HCT116 (cell line): Measurements from ENCODE around the gene LRRC4C. TPM values are rescaled to one million over a fixed set of nuclear protein-coding genes. Genes with fewer than 3 reads are reported as not detected.

Experiments used
- ATAC-seq: fragments of 200-7000 bp; cut with Tn5 transposase; 2 replicates; pipeline ENCODE4 v1.9.1; 2020; ENCODE audit warnings: mild to moderate bottlenecking, moderate library complexity
- BruUV-seq: library from RNA; stranded (reverse); fragments of 400-500 nt; replicated peaks from 2 replicates; lab custom pipeline; 2021; lab: Mats Ljungman, UMichigan
- CTCF ChIA-PET: fragments of 300-600 bp; sonication (Branson Sonifier 250); formaldehyde crosslinking; loops from one replicate; lab custom pipeline; 2021; ENCODE audit warnings: antibody characterized with exemption; lab: Charles Lee
- POLR2A ChIA-PET: fragments of 300-600, 350-600 bp; sonication (Branson Sonifier 250); formaldehyde crosslinking; loops from one replicate; lab custom pipeline; 2021; ENCODE audit warnings: antibody characterized with exemption; lab: Charles Lee
- RAD21 ChIA-PET, 2 experiments: fragments of 300-600 bp; sonication (Branson Sonifier 250); formaldehyde crosslinking; loops; one replicate each; lab custom pipeline; 2023; ENCODE audit warnings: low total read pairs in 2 of 2; ENCODE audit not compliant: uncharacterized antibody in 2 of 2, unreplicated experiment in 2 of 2, low non-redundant PET in 1 of 2; lab: Charles Lee
- DNase-seq: peaks from one replicate; pipeline ENCODE4 v3.0.0-alpha.2; 2010; ENCODE audit warnings: low read depth, low spot score
- H2AFZ ChIP-seq: fragments of 200-600 bp; shearing (Covaris generic), sonication (generic); 2 replicates; pipeline ENCODE4 v1.6.1; 2017; ENCODE audit warnings: low read depth, mixed run types, mixed read lengths, antibody characterized with exemption, low read length; ENCODE audit not compliant: poor library complexity, severe bottlenecking
- H3K27ac ChIP-seq: 2 replicates; pipeline ENCODE4 v1.5.1; 2012; ENCODE audit warnings: low read depth, low read length
- H3K27me3 ChIP-seq: fragments of 200-600 bp; sonication (generic); 2 replicates; pipeline ENCODE4 v1.6.1; 2016; ENCODE audit warnings: mixed run types, low read length, mixed read lengths; ENCODE audit not compliant: insufficient read depth
- H3K36me3 ChIP-seq, 2 experiments: fragments of 200-500 bp in 1 of 2; fragments of 200-600 bp in 1 of 2; sonication (Bioruptor generic) in 1 of 2; sonication (generic) in 1 of 2; 2 replicates each; pipeline versions ENCODE4 v1.5.1 to v1.6.1; 2014 to 2016; ENCODE audit warnings: low read length in 2 of 2, inconsistent platforms in 1 of 2, mixed read lengths in 1 of 2, mixed run types in 1 of 2; ENCODE audit not compliant: insufficient read depth in 2 of 2, control insufficient read depth in 1 of 2
- H3K4me1 ChIP-seq, 2 experiments: fragments of 200-600 bp in 1 of 2; sonication (generic) in 1 of 2; 2 replicates each; pipeline versions ENCODE4 v1.5.1 to v1.6.1; 2012 to 2017; ENCODE audit warnings: low read length in 2 of 2, inconsistent platforms in 1 of 2, mild to moderate bottlenecking in 1 of 2, mixed read lengths in 1 of 2, mixed run types in 1 of 2, moderate library complexity in 1 of 2; ENCODE audit not compliant: insufficient read depth in 2 of 2, control insufficient read depth in 1 of 2
- H3K4me2 ChIP-seq: fragments of 200-600 bp; sonication (generic); 2 replicates; pipeline ENCODE4 v1.6.1; 2017; ENCODE audit warnings: mixed run types, low read length, mixed read lengths
- H3K4me3 ChIP-seq, 2 experiments: fragments of 200-600 bp in 1 of 2; sonication (generic) in 1 of 2; replicated peaks in 1 of 2; 2 replicates each; pipeline ENCODE4 v1.5.1; 2011 to 2016; ENCODE audit warnings: low read length in 2 of 2, control low read depth in 1 of 2, low read depth in 1 of 2, mild to moderate bottlenecking in 1 of 2, mixed read lengths in 1 of 2, mixed run types in 1 of 2
- H3K79me2 ChIP-seq: fragments of 200-600 bp; sonication (generic); 2 replicates; pipeline ENCODE4 v1.6.1; 2017; ENCODE audit warnings: mild to moderate bottlenecking, mixed run types, low read length, moderate library complexity, mixed read lengths; ENCODE audit not compliant: insufficient read depth
- H3K9ac ChIP-seq: fragments of 200-600 bp; sonication (generic); 2 replicates; pipeline ENCODE4 v1.6.1; 2016; ENCODE audit warnings: low read length, mixed read lengths
- H3K9me2 ChIP-seq: fragments of 200-600 bp; sonication (generic), shearing (Covaris generic); 2 replicates; pipeline ENCODE4 v1.6.1; 2017; ENCODE audit warnings: mixed run types, mild to moderate bottlenecking, moderate library complexity; ENCODE audit not compliant: insufficient read depth
- H3K9me3 ChIP-seq, 2 experiments: fragments of 200-500 bp in 1 of 2; fragments of 200-600 bp in 1 of 2; sonication (Bioruptor generic) in 1 of 2; sonication (generic) in 1 of 2; 2 replicates each; pipeline ENCODE4 v1.6.1; 2014 to 2017; ENCODE audit warnings: low read length in 2 of 2, mixed read lengths in 2 of 2, inconsistent platforms in 1 of 2, low read depth in 1 of 2, mild to moderate bottlenecking in 1 of 2, mixed run types in 1 of 2, moderate library complexity in 1 of 2; ENCODE audit not compliant: control insufficient read depth in 1 of 2, insufficient read depth in 1 of 2
- H4K20me1 ChIP-seq: fragments of 200-600 bp; sonication (generic), shearing (Covaris generic); 2 replicates; pipeline ENCODE4 v1.6.1; 2017; ENCODE audit warnings: mixed run types, mild to moderate bottlenecking, moderate library complexity; ENCODE audit not compliant: insufficient read depth
- CEBPB ChIP-seq: IDR thresholded peaks from 2 replicates; pipeline ENCODE4 v1.6.1; 2012; ENCODE audit warnings: low read depth
- ELF1 ChIP-seq: IDR thresholded peaks from 2 replicates; pipeline ENCODE4 v1.6.1; 2012; ENCODE audit warnings: low read depth, borderline replicate concordance
- EZH2phosphoT487 ChIP-seq: fragments of 200-600 bp; IDR thresholded peaks from 2 replicates; pipeline ENCODE4 v1.6.1; 2018; ENCODE audit warnings: antibody characterized with exemption, borderline replicate concordance
- JUND ChIP-seq: IDR thresholded peaks from 2 replicates; pipeline ENCODE4 v1.6.1; 2012
- POLR2AphosphoS5 ChIP-seq: IDR thresholded peaks from 2 replicates; pipeline ENCODE4 v1.6.1; 2011; ENCODE audit warnings: mild to moderate bottlenecking, low read depth, low read length, moderate library complexity
- RAD21 ChIP-seq: IDR thresholded peaks from 2 replicates; pipeline ENCODE4 v1.6.1; 2012; ENCODE audit warnings: low read depth, mild to moderate bottlenecking
- SIN3A ChIP-seq: IDR thresholded peaks from 2 replicates; pipeline ENCODE4 v1.6.1; 2012; ENCODE audit warnings: low read depth
- SP1 ChIP-seq: IDR thresholded peaks from 2 replicates; pipeline ENCODE4 v1.6.1; 2012; ENCODE audit warnings: low read depth
- TCF7L2 ChIP-seq: IDR thresholded peaks from 2 replicates; pipeline ENCODE4 v1.7.0; 2011; ENCODE audit warnings: borderline replicate concordance, inconsistent platforms; ENCODE audit not compliant: insufficient read depth, insufficient read length; ENCODE audit errors: extremely low read depth
- ZFX ChIP-seq: fragments of 450-650 bp; IDR thresholded peaks from 2 replicates; pipeline ENCODE4 v1.6.1; 2017
- ZNF274 ChIP-seq: fragments of 200-500 bp; sonication (Bioruptor generic); IDR thresholded peaks from 2 replicates; pipeline ENCODE4 v1.6.1; 2014; ENCODE audit warnings: mild to moderate bottlenecking, low read depth, low read length, inconsistent platforms
- intact Hi-C: fragments of 100-400 bp; cut with micrococcal nuclease; formaldehyde crosslinking; loops from 2 replicates; pipeline ENCODE4 v1.10.0; 2022
- total RNA-seq: library from RNA; stranded (reverse); gene quantifications from one replicate; pipeline ENCODE4 v1.2.1, GENCODE V29; 2021; ENCODE audit not compliant: unreplicated experiment
- TF ChIP-seq, protein P1 (sequence below): IDR thresholded peaks from 2 replicates; pipeline ENCODE4 v1.6.1; 2012
- TF ChIP-seq, protein P2 (sequence below): IDR thresholded peaks from 2 replicates; pipeline ENCODE4 v1.6.1; 2012

LRRC4C gene
- total RNA-seq, 1 experiment from 2014 or later, result not detected

DNA sequence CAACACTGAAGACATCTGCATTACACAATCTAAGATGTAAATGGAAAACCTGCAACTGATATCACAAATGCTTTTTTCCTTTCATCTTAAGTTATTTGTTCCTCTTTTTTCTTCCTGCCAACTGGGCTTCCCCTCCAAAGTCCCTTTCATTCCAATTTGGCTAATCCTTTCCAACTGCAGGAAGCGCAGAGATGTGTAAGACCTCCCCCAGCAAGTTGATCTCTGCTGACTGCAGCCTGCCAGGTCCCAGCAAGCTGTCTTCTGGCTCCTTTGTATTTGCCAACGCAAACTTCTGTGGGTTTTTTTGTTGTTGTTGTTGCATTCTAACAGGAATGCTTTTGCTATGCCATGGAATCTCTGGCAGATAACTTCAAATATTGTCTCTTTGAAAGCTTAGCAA, 38.5 kb upstream of the LRRC4C start:
- no peak for TF ChIP-seq SIN3A
- TF ChIP-seq ZNF274, result no peak
- TF ChIP-seq TCF7L2, result no peak
- TF ChIP-seq, protein P1, sequence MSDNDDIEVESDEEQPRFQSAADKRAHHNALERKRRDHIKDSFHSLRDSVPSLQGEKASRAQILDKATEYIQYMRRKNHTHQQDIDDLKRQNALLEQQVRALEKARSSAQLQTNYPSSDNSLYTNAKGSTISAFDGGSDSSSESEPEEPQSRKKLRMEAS, result no peak
- no peak for TF ChIP-seq POLR2AphosphoS5
- TF ChIP-seq, protein P2, sequence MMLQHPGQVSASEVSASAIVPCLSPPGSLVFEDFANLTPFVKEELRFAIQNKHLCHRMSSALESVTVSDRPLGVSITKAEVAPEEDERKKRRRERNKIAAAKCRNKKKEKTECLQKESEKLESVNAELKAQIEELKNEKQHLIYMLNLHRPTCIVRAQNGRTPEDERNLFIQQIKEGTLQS, result no peak
- TF ChIP-seq ELF1, result no peak
- no peak for TF ChIP-seq RAD21
- TF ChIP-seq EZH2phosphoT487, result no peak
- TF ChIP-seq ZFX, result no peak
- no peak for TF ChIP-seq CEBPB
- ChIA-PET POLR2A (no interaction called here), CTCF (no interaction called here), RAD21 (no interaction called here)
- H4K20me1 ChIP-seq, result no peaks in the 10 kb centered on the region
- no peak overlapping the region for H3K4me2 ChIP-seq
- intact Hi-C loops, result no loop called here
- H3K9ac ChIP-seq, result no peak overlapping the region
- no peak overlapping the region for H3K27ac ChIP-seq
- H3K4me3 ChIP-seq, result no peak overlapping the region
- peaks cover 9 to 34% of the 10 kb centered on the region in 2 experiments; a peak in 2 of 4 replicates for H3K9me3 ChIP-seq
- no peak overlapping the region for H2AFZ ChIP-seq
- ATAC-seq (no peak), DNase-seq (no peak)
- no peaks in the 10 kb centered on the region for H3K79me2 ChIP-seq
- no peaks in the 10 kb centered on the region for H3K4me1 ChIP-seq
- no peaks in the 10 kb centered on the region for H3K36me3 ChIP-seq
- BruUV-seq, result no TSS peak
- H3K9me2 ChIP-seq, result no peaks in the 10 kb centered on the region
- no peaks in the 10 kb centered on the region for H3K27me3 ChIP-seq

DNA sequence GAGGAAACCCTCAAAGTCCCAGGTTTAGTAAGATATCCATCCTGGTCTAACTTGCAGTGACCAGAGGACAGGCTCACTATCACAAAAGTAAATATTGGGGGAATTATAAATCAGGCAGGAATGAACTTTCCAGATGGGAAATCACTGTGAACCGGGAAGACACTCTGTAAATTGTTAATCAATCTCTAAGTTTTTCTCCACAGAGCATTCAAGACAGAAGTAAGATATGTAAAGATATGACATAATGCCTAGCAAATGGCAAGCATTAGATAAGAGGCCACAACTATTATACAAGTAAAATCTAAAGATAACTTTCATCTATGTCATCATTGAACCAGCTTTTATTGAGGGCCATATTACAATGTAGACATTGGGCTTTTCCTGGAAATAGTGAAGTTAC, 35.3 kb upstream of the LRRC4C start:
- ATAC-seq (no peak), DNase-seq (no peak)
- H3K4me1 ChIP-seq, result no peaks in the 10 kb centered on the region
- H3K27me3 ChIP-seq, result no peaks in the 10 kb centered on the region
- BruUV-seq, result no TSS peak
- H3K9me2 ChIP-seq, result no peaks in the 10 kb centered on the region
- RAD21 ChIA-PET, result no interaction called here
- H3K79me2 ChIP-seq, result no peaks in the 10 kb centered on the region
- H2AFZ ChIP-seq, result no peak overlapping the region
- intact Hi-C loops, result no loop called here
- CTCF ChIA-PET, result no interaction called here
- no peak overlapping the region for H3K27ac ChIP-seq
- no peak overlapping the region for H3K9ac ChIP-seq
- POLR2A ChIA-PET, result no interaction called here
- H4K20me1 ChIP-seq, result no peaks in the 10 kb centered on the region
- H3K4me3 ChIP-seq, result no peak overlapping the region
- TF ChIP-seq JUND (no peak), SP1 (no peak)
- TF ChIP-seq, protein P1, result no peak
- TF ChIP-seq, protein P2, result no peak
- no peaks in the 10 kb centered on the region for H3K36me3 ChIP-seq
- H3K4me2 ChIP-seq, result no peak overlapping the region
- H3K9me3 ChIP-seq, result peaks cover 0 to 24% of the 10 kb centered on the region in 2 experiments; a peak in 2 of 4 replicates
